CD4-positive, alpha-beta T cell (primary cell): ENCODE results near the gene SPOCK1. TPM values are rescaled to one million over a fixed set of nuclear protein-coding genes. Genes with fewer than 3 reads are reported as not detected.

ENCODE experiments used
- ATAC-seq: fragments of 200-7000 bp; cut with Tn5 transposase; one replicate; pipeline ENCODE4 v1.10.0; 2022; ENCODE audit warnings: mild to moderate bottlenecking; ENCODE audit not compliant: poor library complexity
- CTCF ChIA-PET: fragments of 350-600 bp; sonication (Branson Sonifier 250); formaldehyde crosslinking; loops from one replicate; lab custom pipeline; 2021; ENCODE audit warnings: antibody characterized with exemption, inconsistent platforms; lab: Charles Lee
- POLR2A ChIA-PET: fragments of 350-600 bp; sonication (Branson Sonifier 250); formaldehyde crosslinking; loops from one replicate; lab custom pipeline; 2021; ENCODE audit warnings: antibody characterized with exemption, inconsistent platforms; lab: Charles Lee
- DNase-seq, 14 experiments: peaks; one replicate each; pipeline ENCODE4 v3.0.0-alpha.2; 2013 to 2020; ENCODE audit warnings: mixed read lengths in 2 of 14
- H3K27ac ChIP-seq, 2 donors: one replicate each; pipeline versions ENCODE4 v1.5.1 to v1.7.0; 2013; ENCODE audit warnings: low read length in 2 of 2, low read depth in 1 of 2, mild to moderate bottlenecking in 1 of 2
- H3K27me3 ChIP-seq, 2 experiments: 1 replicate in 1 of 2; 2 replicates in 1 of 2; pipeline versions ENCODE4 v1.6.1 to v1.7.0; 2013; ENCODE audit warnings: low read length in 2 of 2, control low read depth in 1 of 2, mild to moderate bottlenecking in 1 of 2, moderate library complexity in 1 of 2; ENCODE audit not compliant: insufficient read depth in 2 of 2, control insufficient read depth in 1 of 2
- H3K36me3 ChIP-seq: one replicate; pipeline ENCODE4 v1.6.1; 2013; ENCODE audit warnings: low read length, control low read depth; ENCODE audit not compliant: insufficient read depth
- H3K4me1 ChIP-seq: one replicate; pipeline ENCODE4 v1.6.1; 2013; ENCODE audit warnings: low read length, control low read depth; ENCODE audit not compliant: insufficient read depth
- H3K4me3 ChIP-seq: one replicate; pipeline ENCODE4 v1.5.1; 2013; ENCODE audit warnings: mild to moderate bottlenecking, low read length, moderate library complexity
- H3K9me3 ChIP-seq, 2 experiments: 1 replicate in 1 of 2; 2 replicates in 1 of 2; pipeline versions ENCODE4 v1.6.1 to v1.7.0; 2013; ENCODE audit warnings: low read length in 2 of 2, mild to moderate bottlenecking in 2 of 2, control low read depth in 1 of 2, moderate library complexity in 1 of 2; ENCODE audit not compliant: control insufficient read depth in 1 of 2, insufficient read depth in 1 of 2
- H3K27ac Mint-ChIP-seq: one replicate; pipeline ENCODE4 v1.8.0; 2020; ENCODE audit warnings: mixed read lengths
- H3K27me3 Mint-ChIP-seq: one replicate; pipeline ENCODE4 v1.8.0; 2021; ENCODE audit warnings: mixed read lengths
- H3K36me3 Mint-ChIP-seq: one replicate; pipeline ENCODE4 v1.8.0; 2021; ENCODE audit warnings: low read depth, mixed read lengths
- H3K4me1 Mint-ChIP-seq: one replicate; pipeline ENCODE4 v1.8.0; 2021; ENCODE audit warnings: low read depth, mixed read lengths
- H3K4me3 Mint-ChIP-seq: one replicate; pipeline ENCODE4 v1.8.0; 2020; ENCODE audit warnings: mild to moderate bottlenecking, mixed read lengths
- H3K9me3 Mint-ChIP-seq: one replicate; pipeline ENCODE4 v1.8.0; 2020; ENCODE audit warnings: mixed read lengths
- intact Hi-C, 2 experiments: fragments of 100-400 bp; cut with DNase I in 1 of 2; cut with micrococcal nuclease in 1 of 2; formaldehyde crosslinking; loops; one replicate each; pipeline versions ENCODE4 v1.15.1 to v1.9.0; 2023 to 2025; cut with DNase I, micrococcal nuclease
- total RNA-seq, 174 experiments: library from RNA in 2 of 174; stranded (reverse) in 2 of 174; gene quantifications; one replicate each; pipeline ENCODE4 v1.2.3 and lab custom pipeline; 2021 to 2026
- TF ChIP-seq, protein P1 (sequence below): fragments of 200-600 bp; IDR thresholded peaks from one replicate; pipeline ENCODE4 v1.8.0; 2022; ENCODE audit warnings: antibody characterized with exemption, mild to moderate bottlenecking

Gene SPOCK1
- total RNA-seq, 2 experiments from 2014 or later: not detected

- H3K4me3 Mint-ChIP-seq: no peak overlapping the region
- TF ChIP-seq, protein P1, sequence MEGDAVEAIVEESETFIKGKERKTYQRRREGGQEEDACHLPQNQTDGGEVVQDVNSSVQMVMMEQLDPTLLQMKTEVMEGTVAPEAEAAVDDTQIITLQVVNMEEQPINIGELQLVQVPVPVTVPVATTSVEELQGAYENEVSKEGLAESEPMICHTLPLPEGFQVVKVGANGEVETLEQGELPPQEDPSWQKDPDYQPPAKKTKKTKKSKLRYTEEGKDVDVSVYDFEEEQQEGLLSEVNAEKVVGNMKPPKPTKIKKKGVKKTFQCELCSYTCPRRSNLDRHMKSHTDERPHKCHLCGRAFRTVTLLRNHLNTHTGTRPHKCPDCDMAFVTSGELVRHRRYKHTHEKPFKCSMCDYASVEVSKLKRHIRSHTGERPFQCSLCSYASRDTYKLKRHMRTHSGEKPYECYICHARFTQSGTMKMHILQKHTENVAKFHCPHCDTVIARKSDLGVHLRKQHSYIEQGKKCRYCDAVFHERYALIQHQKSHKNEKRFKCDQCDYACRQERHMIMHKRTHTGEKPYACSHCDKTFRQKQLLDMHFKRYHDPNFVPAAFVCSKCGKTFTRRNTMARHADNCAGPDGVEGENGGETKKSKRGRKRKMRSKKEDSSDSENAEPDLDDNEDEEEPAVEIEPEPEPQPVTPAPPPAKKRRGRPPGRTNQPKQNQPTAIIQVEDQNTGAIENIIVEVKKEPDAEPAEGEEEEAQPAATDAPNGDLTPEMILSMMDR: no peak
- CTCF ChIA-PET: no interaction called here
- Histone ChIP-seq H3K4me1 (no peaks in the 10 kb centered on the region), H3K9me3 (no peaks in the 10 kb centered on the region), H3K27ac (no peak overlapping the region), H3K4me3 (no peak overlapping the region), H3K27me3 (no peaks in the 10 kb centered on the region), H3K36me3 (no peaks in the 10 kb centered on the region)
- no peak for DNase-seq
- H3K4me1 Mint-ChIP-seq: no peaks in the 10 kb centered on the region
- no peak overlapping the region for H3K27ac Mint-ChIP-seq
- H3K9me3 Mint-ChIP-seq: no peaks in the 10 kb centered on the region
- intact Hi-C loops: no loop called here
- POLR2A ChIA-PET: no interaction called here
- no peak for ATAC-seq
- no peaks in the 10 kb centered on the region for H3K36me3 Mint-ChIP-seq
- no peaks in the 10 kb centered on the region for H3K27me3 Mint-ChIP-seq
Observed at GRCh38 chr5:137022043-137022442, 477.1 kb downstream of the SPOCK1 start.

DNA sequence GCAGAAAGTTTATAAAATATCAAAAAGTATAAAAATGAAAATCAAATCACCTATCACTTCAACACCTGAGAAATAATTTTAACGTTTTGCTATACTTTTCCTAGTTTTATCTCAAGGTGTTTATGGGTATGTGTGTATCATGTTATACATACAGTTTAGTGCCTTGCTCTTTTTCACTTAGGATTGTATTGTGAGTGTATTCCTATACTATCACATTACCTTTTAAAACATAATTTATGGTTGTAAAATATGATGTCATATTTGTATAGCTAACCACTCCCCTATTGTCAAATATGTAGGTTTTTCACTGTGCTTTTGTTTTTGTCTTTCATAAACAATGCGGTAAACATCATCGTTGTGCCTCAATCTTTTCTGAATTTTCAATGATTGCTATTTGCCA is 479.9 kb downstream of the SPOCK1 start:
- ChIA-PET CTCF (no interaction called here), POLR2A (no interaction called here)
- DNase-seq: no peak
- intact Hi-C loops: no loop called here
- Histone ChIP-seq H3K27me3 (no peaks in the 10 kb centered on the region), H3K9me3 (peaks cover 0 to 4% of the 10 kb centered on the region in 2 experiments), H3K4me1 (no peaks in the 10 kb centered on the region), H3K36me3 (no peaks in the 10 kb centered on the region), H3K27ac (no peak overlapping the region), H3K4me3 (no peak overlapping the region)
- Mint-ChIP-seq H3K4me3 (no peak overlapping the region), H3K4me1 (no peaks in the 10 kb centered on the region), H3K27me3 (no peaks in the 10 kb centered on the region), H3K27ac (no peak overlapping the region), H3K36me3 (no peaks in the 10 kb centered on the region), H3K9me3 (no peaks in the 10 kb centered on the region)
- TF ChIP-seq, protein P1: no peak
- no peak for ATAC-seq

- no peaks in the 10 kb centered on the region for H3K4me1 ChIP-seq
- no peak overlapping the region for H3K4me3 Mint-ChIP-seq
- TF ChIP-seq, protein P1: no peak
- ChIA-PET CTCF (no interaction called here), POLR2A (no interaction called here)
- no peaks in the 10 kb centered on the region for H3K27me3 Mint-ChIP-seq
- ATAC-seq (no peak), DNase-seq (no peak)
- H3K9me3 ChIP-seq: peaks cover 0 to 4% of the 10 kb centered on the region in 2 experiments
- H3K27ac ChIP-seq: no peak overlapping the region
- H3K9me3 Mint-ChIP-seq: no peaks in the 10 kb centered on the region
- H3K4me3 ChIP-seq: no peak overlapping the region
- no peaks in the 10 kb centered on the region for H3K36me3 ChIP-seq
- no peaks in the 10 kb centered on the region for H3K36me3 Mint-ChIP-seq
- H3K27me3 ChIP-seq: no peaks in the 10 kb centered on the region
- no peak overlapping the region for H3K27ac Mint-ChIP-seq
- no peaks in the 10 kb centered on the region for H3K4me1 Mint-ChIP-seq
- intact Hi-C loops: no loop called here
Observed at GRCh38 chr5:137016783-137017324, 482.3 kb downstream of the SPOCK1 start.
